Activated CD8-positive, alpha-beta memory T cell treated with anti-CD3 and anti-CD28 coated beads, Interleukin-2, amount 50 U/mL, for 1 hour (primary cell): ENCODE measurements around the gene NUBPL.
"Not testable (repeated sequence)": the region's sequence is repeated elsewhere in the genome, so short reads cannot be mapped to it uniquely, and the experiment has no call there.

ENCODE experiments used
- DNase-seq: peaks from one replicate; pipeline ENCODE4 v3.0.0-alpha.2; 2020; ENCODE audit errors: extremely low read depth

NUBPL gene

DNA sequence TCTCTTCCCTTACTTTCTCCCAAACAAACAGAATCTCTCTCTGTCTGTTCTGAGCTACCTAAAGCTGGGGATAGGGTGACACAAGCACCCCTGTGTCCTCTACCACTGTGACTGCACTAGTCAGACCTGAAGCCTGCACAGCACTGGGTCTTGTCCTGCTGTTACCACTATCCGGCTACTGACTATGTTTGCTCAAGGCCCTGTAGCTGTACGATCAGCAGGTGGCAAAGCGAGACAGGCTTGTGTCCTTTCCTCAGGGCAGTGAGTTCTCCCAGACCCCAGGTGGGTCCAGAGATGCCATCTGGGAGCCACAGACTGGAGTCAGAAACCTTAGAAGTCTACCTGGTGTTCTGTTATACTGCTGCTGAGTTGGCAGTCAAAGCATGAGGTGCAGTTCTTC is 116.4 kb downstream of the NUBPL start:
- no peak for DNase-seq

- no peak for DNase-seq
Measured at GRCh38 chr14:31678421-31679249, 117.4 kb downstream of the NUBPL start.

DNA sequence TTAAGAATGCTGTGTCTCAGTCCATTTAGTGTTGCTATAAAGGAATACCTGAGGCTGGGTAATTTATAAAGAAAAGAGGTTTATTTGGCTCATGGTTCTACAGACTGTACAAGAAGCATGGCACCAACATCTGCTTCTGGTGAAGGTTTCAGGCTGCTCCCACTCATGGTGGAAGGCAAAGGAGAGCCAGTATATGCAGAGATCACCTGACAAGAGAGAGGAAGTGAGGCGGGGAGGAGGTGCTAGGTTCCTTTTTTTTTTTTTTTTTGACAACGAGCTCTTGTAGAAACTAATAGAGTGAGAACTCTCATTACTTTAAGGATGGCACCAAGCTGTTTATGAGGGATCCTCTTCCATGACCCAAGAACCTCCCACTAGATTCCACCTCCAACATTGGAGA is 121.6 kb downstream of the NUBPL start:
- DNase-seq: no peak

DNA sequence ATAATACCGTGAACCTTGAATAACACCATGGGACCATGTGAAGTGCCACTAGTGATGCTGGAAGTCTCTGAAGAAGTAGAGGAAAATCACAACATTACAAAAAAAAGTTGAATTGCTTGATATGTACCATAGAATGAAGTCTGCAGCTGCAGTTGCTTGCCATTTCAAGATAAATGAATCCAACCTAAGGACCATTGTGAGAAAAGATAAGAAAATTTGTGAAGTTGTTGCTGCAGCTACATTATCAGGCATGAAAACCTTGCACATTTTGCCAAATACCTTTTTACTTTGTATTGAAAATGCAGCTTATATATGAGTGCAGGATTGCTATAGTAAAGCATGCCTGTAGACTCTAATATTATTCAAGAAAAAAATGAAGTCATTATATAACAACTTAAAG is 126.5 kb downstream of the NUBPL start:
- no peak for DNase-seq

GRCh38 chr14:31690056-31690455 is 128.9 kb downstream of the NUBPL start:
- no peak for DNase-seq

- no peak for DNase-seq
Measured at GRCh38 chr14:31692376-31692781, 131.2 kb downstream of the NUBPL start.

GRCh38 chr14:31696378-31696777 is 135.2 kb downstream of the NUBPL start:
- DNase-seq: no peak

- no peak for DNase-seq
Measured at GRCh38 chr14:31699809-31700208, 138.6 kb downstream of the NUBPL start.

- DNase-seq: no peak
Measured at GRCh38 chr14:31700282-31701074, 139.3 kb downstream of the NUBPL start.

DNA sequence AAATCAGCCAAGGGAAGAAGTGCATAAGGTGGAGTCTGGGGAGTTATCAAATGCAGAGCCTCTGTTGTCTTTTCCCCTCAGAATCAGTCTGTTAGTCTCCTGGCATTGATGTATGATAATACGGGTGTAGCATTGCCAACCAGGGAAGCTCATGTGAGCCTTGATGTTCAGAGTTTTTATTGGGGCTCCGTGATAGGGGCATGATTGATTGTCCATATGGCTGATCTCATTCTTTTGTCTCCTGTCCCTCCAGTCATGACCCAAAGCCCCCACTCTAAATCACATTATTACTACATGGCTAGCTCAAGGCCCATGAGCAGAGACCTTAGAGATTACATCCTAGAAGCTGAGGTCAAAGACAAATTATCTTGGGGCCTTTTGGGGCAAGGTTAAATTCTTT is 140.9 kb downstream of the NUBPL start:
- DNase-seq: no peak

DNA sequence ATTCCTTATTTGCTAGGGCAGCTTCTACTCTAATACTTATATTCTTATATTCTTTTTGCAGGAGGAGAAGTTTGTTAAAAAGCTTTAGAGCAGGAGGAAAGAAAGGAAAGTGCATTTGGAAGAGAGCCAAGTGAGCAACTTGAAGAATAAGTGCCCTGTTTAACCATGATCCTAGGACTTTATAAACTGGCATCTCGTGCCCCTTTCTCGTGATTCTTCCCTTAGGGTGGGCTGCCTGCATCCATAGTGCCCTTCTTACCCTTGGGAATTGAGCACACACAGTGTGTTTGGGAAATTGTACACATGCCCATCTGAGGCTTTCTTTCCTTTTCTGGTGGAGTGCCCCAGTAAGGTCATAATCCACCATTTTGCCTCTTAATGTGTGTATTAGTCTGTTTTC is 141.9 kb downstream of the NUBPL start:
- no peak for DNase-seq

GRCh38 chr14:31705731-31706130 is 144.5 kb downstream of the NUBPL start:
- DNase-seq: no peak

DNA sequence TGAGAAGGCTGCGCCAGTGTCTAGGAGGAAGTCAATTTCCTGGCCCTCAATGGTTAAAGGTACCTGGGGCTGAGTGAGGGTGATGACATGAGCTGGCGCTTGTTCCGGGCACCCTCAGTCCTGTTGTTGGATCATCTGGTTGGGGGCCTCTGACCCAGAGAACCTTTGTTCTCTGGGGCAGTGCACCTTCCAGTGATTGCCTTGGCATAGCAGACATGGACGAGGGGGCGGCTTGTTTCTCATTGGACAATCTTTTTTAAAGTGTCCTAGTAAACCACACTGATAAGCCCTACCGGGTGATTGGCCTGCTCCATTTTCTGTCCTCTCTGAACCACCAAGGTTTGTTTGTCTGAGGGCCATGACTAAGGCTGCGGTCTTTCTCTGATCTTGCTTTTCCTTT is 147.5 kb downstream of the NUBPL start:
- DNase-seq: not testable (repeated sequence)

GRCh38 chr14:31712244-31713127 is 151.3 kb downstream of the NUBPL start:
- no peak for DNase-seq

DNA sequence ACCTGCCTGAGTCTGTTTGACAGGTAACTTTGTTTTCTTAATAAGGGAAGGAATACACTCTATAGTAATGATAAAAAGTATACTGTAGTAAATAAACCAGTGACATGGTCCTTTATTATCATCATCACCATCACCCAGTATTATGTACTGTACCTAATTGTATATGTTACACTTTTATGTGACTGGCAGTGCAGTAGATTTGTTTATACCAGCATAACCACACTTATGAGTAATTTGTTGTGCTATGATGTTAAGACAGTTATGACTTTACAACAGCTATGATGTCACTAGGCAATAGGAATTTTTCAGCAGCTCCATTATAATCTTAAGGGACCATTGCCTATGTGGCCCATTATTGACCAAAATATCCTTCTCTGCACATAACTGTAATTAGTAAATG is 155.0 kb downstream of the NUBPL start:
- DNase-seq: no peak

- no peak for DNase-seq
Measured at GRCh38 chr14:31717294-31718085, 156.3 kb downstream of the NUBPL start.

DNA sequence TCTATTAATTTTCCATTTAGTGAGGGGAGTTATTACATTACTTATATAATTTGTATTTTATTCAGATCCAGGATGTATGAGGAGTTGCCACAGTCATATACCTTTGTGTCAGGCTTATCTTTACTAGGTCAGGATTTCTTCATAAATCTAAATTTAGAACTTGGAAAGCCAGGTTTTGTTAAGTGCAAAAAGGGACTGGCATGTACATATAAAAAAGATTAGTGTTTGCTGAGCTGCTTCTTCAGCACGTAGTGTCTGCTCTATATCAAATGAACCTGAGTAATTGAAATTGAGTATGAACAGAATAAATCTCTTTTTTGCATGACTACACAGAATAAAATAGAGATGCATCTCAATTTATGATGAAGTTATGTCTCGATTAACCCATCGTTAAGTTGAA is 157.4 kb downstream of the NUBPL start:
- DNase-seq: no peak

DNA sequence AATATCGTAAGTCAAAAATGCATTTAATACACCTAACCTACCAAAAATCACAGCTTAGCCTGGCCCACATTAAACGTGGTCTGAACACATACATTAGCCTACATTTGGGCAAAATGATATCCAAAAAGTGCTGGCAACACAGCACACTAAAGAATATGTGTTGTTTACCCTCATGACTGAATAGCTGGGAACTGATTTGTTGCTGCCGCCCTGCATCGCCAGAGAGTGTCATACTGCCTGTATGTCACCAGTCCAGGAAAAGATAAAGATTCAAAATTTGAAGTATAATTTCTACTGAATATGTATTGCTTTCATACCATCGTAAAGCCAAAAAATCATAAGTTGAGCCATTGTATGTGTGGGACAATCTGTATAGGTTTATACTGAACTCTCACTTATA is 157.8 kb downstream of the NUBPL start:
- DNase-seq: no peak

- no peak for DNase-seq
Measured at GRCh38 chr14:31726337-31726736, 165.1 kb downstream of the NUBPL start.

DNA sequence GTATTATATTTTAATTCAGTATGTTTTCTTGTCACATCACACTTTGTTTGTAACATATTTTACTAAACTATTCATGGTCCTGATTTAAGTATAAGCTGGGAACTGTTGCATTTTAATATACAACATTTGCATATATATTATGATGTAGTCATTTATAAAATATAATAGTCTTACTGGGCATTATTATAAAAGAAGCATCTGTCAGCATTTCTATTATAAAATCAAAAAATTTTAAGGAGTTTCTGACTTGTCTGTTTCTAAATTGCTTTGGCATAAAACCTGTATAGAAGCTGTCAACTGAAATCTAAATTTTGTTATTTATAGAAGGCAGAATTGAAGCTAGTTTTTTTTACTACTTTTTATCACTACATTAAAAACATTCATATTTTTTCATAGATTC is 166.6 kb downstream of the NUBPL start:
- no peak for DNase-seq

GRCh38 chr14:31740688-31741087 is 179.5 kb downstream of the NUBPL start:
- no peak for DNase-seq
